GM12878 (cell line): Measurements from ENCODE around the gene RAMACL. TPM values are rescaled to one million over a fixed set of nuclear protein-coding genes. Genes with fewer than 3 reads are reported as not detected.

Experiments
- ATAC-seq: fragments of 200-7000 bp; cut with Tn5 transposase; 3 replicates; pipeline ENCODE4 v1.9.1; 2020; ENCODE audit warnings: mild to moderate bottlenecking, moderate library complexity
- BruUV-seq: library from RNA; stranded (reverse); fragments of 400-500 nt; replicated peaks from 2 replicates; lab custom pipeline; 2021; lab: Mats Ljungman, UMichigan
- CTCF ChIA-PET: fragments of 300-600 bp; sonication (Branson Sonifier 250); formaldehyde crosslinking; extraction: SDS; loops from one replicate; lab custom pipeline; 2021; ENCODE audit warnings: inconsistent platforms; lab: Yijun Ruan, JAX
- POLR2A ChIA-PET: fragments of 350-600 bp; formaldehyde crosslinking; extraction: SDS; loops from one replicate; lab custom pipeline; 2021; ENCODE audit warnings: inconsistent platforms; lab: Charles Lee
- RAD21 ChIA-PET: fragments of 300-600 bp; sonication (Branson Sonifier 250); formaldehyde crosslinking; loops from one replicate; lab custom pipeline; 2023; ENCODE audit warnings: antibody characterized with exemption; ENCODE audit not compliant: unreplicated experiment; lab: Charles Lee
- SMC1A ChIA-PET: fragments of 300-600 bp; sonication (Branson Sonifier 250); formaldehyde crosslinking; loops from one replicate; lab custom pipeline; 2023; ENCODE audit not compliant: unreplicated experiment, uncharacterized antibody; lab: Charles Lee
- DNase-seq: peaks from one replicate; pipeline ENCODE4 v3.0.0-alpha.2; 2011; ENCODE audit warnings: low read depth, low spot score
- FAIRE-seq: peaks from 3 replicates; lab custom pipeline; 2011; peaks lifted over from hg19 to GRCh38; lab: Jason Lieb, UNC
- H2AFZ ChIP-seq: 2 replicates; pipeline ENCODE4 v1.6.0; 2011; ENCODE audit warnings: low read depth, low read length, control low read depth; ENCODE audit not compliant: control insufficient read depth
- H3K27ac ChIP-seq: 2 replicates; pipeline ENCODE4 v1.5.1; 2011; ENCODE audit warnings: control low read depth; ENCODE audit not compliant: control insufficient read depth, insufficient read depth
- H3K27me3 ChIP-seq, 2 experiments: replicated peaks in 1 of 2; 2 replicates each; pipeline versions ENCODE4 v1.6.0 to v1.6.1; 2011; ENCODE audit warnings: low read length in 1 of 2; ENCODE audit not compliant: control insufficient read depth in 2 of 2, insufficient read depth in 2 of 2
- H3K36me3 ChIP-seq, 2 experiments: 2 replicates each; pipeline ENCODE4 v1.5.1; 2011; ENCODE audit warnings: low read length in 1 of 2; ENCODE audit not compliant: control insufficient read depth in 2 of 2, insufficient read depth in 2 of 2
- H3K4me1 ChIP-seq: 2 replicates; pipeline ENCODE4 v1.6.1; 2011; ENCODE audit warnings: mild to moderate bottlenecking, low read length, moderate library complexity, mixed read lengths; ENCODE audit not compliant: control insufficient read depth, insufficient read depth
- H3K4me2 ChIP-seq: 2 replicates; pipeline ENCODE4 v1.6.0; 2011; ENCODE audit warnings: control low read depth; ENCODE audit not compliant: control insufficient read depth, insufficient read depth
- H3K4me3 ChIP-seq: fragments of 200-600 bp; sonication (generic); 2 replicates; pipeline ENCODE4 v1.5.1; 2016
- H3K79me2 ChIP-seq: 2 replicates; pipeline ENCODE4 v1.6.0; 2011; ENCODE audit warnings: low read length; ENCODE audit not compliant: control insufficient read depth, insufficient read depth
- H3K9ac ChIP-seq: 2 replicates; pipeline ENCODE4 v1.8.0; 2011; ENCODE audit warnings: low read length, control low read depth, mixed read lengths; ENCODE audit not compliant: control insufficient read depth, insufficient read depth
- H3K9me3 ChIP-seq: replicated peaks from 3 replicates; pipeline ENCODE4 v1.5.1; 2011; ENCODE audit warnings: mild to moderate bottlenecking, low read length; ENCODE audit not compliant: control insufficient read depth, insufficient read depth
- H4K20me1 ChIP-seq: 2 replicates; pipeline ENCODE4 v1.6.0; 2011; ENCODE audit not compliant: control insufficient read depth, insufficient read depth
- CHD1 ChIP-seq: IDR thresholded peaks from 2 replicates; pipeline ENCODE4 v1.6.1; 2012; ENCODE audit warnings: low read depth, low read length, improper control_type of control experiment
- FOXK2 ChIP-seq: fragments of 450-650 bp; IDR thresholded peaks from 2 replicates; pipeline ENCODE4 v1.6.1; 2017; ENCODE audit warnings: mild to moderate bottlenecking, moderate library complexity
- IKZF2 ChIP-seq, 2 experiments: fragments of 450-650 bp; IDR thresholded peaks; 2 replicates each; pipeline ENCODE4 v1.6.1; 2017; ENCODE audit warnings: mild to moderate bottlenecking in 2 of 2, moderate library complexity in 2 of 2
- IRF4 ChIP-seq: IDR thresholded peaks from 2 replicates; pipeline ENCODE4 v1.6.1; 2011; ENCODE audit warnings: low read depth, low read length
- MXI1 ChIP-seq: fragments of 150-350 bp; IDR thresholded peaks from 2 replicates; pipeline ENCODE4 v1.6.1; 2011; ENCODE audit warnings: low read depth, mild to moderate bottlenecking, inconsistent platforms, low read length, improper control_type of control experiment
- NFYB ChIP-seq: IDR thresholded peaks from 2 replicates; pipeline ENCODE4 v1.6.1; 2011; ENCODE audit warnings: low read depth, mild to moderate bottlenecking, low read length, improper control_type of control experiment, moderate library complexity; ENCODE audit not compliant: insufficient read depth
- NR2C2 ChIP-seq: IDR thresholded peaks from 2 replicates; pipeline ENCODE4 v1.6.1; 2011; ENCODE audit warnings: borderline replicate concordance, low read depth; ENCODE audit not compliant: control insufficient read depth, insufficient read length
- NRF1 ChIP-seq: conservative IDR thresholded peaks from 2 replicates; pipeline ENCODE4 v1.6.1; 2011; ENCODE audit warnings: mild to moderate bottlenecking, low read depth, low read length, improper control_type of control experiment
- POLR2AphosphoS5 ChIP-seq: IDR thresholded peaks from 2 replicates; pipeline ENCODE4 v1.6.1; 2011; ENCODE audit warnings: mild to moderate bottlenecking, low read length, inconsistent platforms
- SIX5 ChIP-seq: IDR thresholded peaks from 2 replicates; pipeline ENCODE4 v1.6.1; 2011; ENCODE audit warnings: mild to moderate bottlenecking, low read depth, low read length, moderate library complexity; ENCODE audit not compliant: severe bottlenecking
- SP1 ChIP-seq: IDR thresholded peaks from one replicate; pipeline ENCODE4 v1.6.1; 2011; ENCODE audit warnings: low read depth, low read length
- ZBED1 ChIP-seq: IDR thresholded peaks from 2 replicates; pipeline ENCODE4 v1.6.1; 2016; ENCODE audit warnings: borderline replicate concordance
- WGBS: methylation state at CpG from one replicate; pipeline ENCODE4 v1.1.6; 2016; ENCODE audit warnings: low lambda C conversion rate; ENCODE audit not compliant: insufficient replicate concordance, insufficient coverage; ENCODE audit errors: missing lambda C conversion rate; 5-methylcytosine and 5-hydroxymethylcytosine counted together
- in situ Hi-C: fragments of 300-500 bp; cut with MboI; formaldehyde crosslinking; loops from 9 replicates; pipeline ENCODE4 v1.14.3; 2018; ENCODE audit warnings: mixed read lengths
- intact Hi-C: fragments of 100-400 bp; cut with micrococcal nuclease; formaldehyde crosslinking; loops from one replicate; pipeline ENCODE4 v1.14.2; 2022; ENCODE audit not compliant: unreplicated experiment
- polyA plus RNA-seq, 11 experiments: library from polyadenylated mRNA; depleted of rRNA in 4 of 11; unstranded in 6 of 11; stranded (reverse) in 5 of 11; fragments of >200 nt; fragmentation: Nextera tagmentation in 4 of 11; fragmentation: Illumina TruSeq in 1 of 11; extraction: Ambion mirVana in 4 of 11; extraction: Trizol in 1 of 11; gene quantifications; 1 replicate in 1 of 11; 2 replicates in 10 of 11; pipeline versions ENCODE4 v1.2.1 to v1.2.3, GENCODE V29; 2011 to 2016; ENCODE audit warnings: inconsistent platforms in 2 of 11, missing spikeins in 2 of 11, low read depth in 1 of 11
- total RNA-seq, 4 experiments: library from RNA; depleted of rRNA in 3 of 4; stranded (reverse); fragments of >200 nt in 3 of 4; fragmentation: Illumina TruSeq in 1 of 4; extraction: Trizol in 1 of 4; gene quantifications; 2 replicates each; pipeline versions ENCODE4 v1.2.1 to v1.2.3, GENCODE V29; 2013 to 2021
- TF ChIP-seq, protein P1 (sequence below): fragments of 450-650 bp; IDR thresholded peaks from 2 replicates; pipeline ENCODE4 v1.6.1; 2017; ENCODE audit warnings: low read depth, mild to moderate bottlenecking, moderate library complexity
- TF ChIP-seq, protein P2 (sequence below): fragments of 450-650 bp; IDR thresholded peaks from 2 replicates; pipeline ENCODE4 v1.6.1; 2017; ENCODE audit warnings: mild to moderate bottlenecking, low read depth, inconsistent platforms; ENCODE audit not compliant: poor library complexity, severe bottlenecking
- TF ChIP-seq, protein P3 (sequence below): IDR thresholded peaks from 2 replicates; pipeline ENCODE4 v1.6.1; 2012; ENCODE audit warnings: low read depth, low read length, improper control_type of control experiment

Gene RAMACL
- total and polyA plus RNA-seq, 10 of the 15 experiments (the other 5 are each of a cell fraction or from before 2014, with no cell fraction given): 0.09 to 1.3 (median 0.31) TPM; not detected in 1

DNA sequence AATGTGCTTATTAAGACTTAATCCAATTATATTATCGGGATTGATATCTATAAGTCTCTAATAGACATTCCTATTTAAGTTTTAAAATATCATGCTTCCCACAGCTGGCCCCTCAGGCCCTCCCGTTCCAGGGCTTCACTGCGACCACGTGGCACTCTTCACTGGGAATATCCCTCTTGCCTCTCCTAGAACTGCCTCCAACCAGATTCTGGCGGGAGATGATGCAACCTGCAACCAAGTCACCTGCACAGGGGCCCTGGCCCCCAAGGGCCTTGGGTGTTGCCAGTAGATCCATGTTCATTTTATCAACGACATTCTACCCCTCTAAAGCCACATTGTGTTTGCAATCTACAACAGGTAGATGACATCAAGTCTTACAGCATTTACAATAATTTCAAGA is 18.4 kb upstream of the RAMACL start:
- no peaks in the 10 kb centered on the region for H3K27me3 ChIP-seq
- ChIA-PET POLR2A (no interaction called here), SMC1A (no interaction called here), RAD21 (no interaction called here), CTCF (no interaction called here)
- H3K4me2 ChIP-seq: no peak overlapping the region
- no peaks in the 10 kb centered on the region; the same call in 1 of the 3 replicates for H3K9me3 ChIP-seq
- BruUV-seq: no TSS peak
- TF ChIP-seq IRF4 (no peak), FOXK2 (no peak), CHD1 (no peak), NRF1 (no peak), SIX5 (no peak), ZBED1 (no peak), IKZF2 (IDR thresholded peaks at IDR 0.05) (no peak), NFYB (no peak), SP1 (no peak), POLR2AphosphoS5 (no peak), NR2C2 (no peak), MXI1 (no peak)
- TF ChIP-seq, protein P1, sequence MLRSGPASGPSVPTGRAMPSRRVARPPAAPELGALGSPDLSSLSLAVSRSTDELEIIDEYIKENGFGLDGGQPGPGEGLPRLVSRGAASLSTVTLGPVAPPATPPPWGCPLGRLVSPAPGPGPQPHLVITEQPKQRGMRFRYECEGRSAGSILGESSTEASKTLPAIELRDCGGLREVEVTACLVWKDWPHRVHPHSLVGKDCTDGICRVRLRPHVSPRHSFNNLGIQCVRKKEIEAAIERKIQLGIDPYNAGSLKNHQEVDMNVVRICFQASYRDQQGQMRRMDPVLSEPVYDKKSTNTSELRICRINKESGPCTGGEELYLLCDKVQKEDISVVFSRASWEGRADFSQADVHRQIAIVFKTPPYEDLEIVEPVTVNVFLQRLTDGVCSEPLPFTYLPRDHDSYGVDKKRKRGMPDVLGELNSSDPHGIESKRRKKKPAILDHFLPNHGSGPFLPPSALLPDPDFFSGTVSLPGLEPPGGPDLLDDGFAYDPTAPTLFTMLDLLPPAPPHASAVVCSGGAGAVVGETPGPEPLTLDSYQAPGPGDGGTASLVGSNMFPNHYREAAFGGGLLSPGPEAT: no peak
- TF ChIP-seq, protein P2, sequence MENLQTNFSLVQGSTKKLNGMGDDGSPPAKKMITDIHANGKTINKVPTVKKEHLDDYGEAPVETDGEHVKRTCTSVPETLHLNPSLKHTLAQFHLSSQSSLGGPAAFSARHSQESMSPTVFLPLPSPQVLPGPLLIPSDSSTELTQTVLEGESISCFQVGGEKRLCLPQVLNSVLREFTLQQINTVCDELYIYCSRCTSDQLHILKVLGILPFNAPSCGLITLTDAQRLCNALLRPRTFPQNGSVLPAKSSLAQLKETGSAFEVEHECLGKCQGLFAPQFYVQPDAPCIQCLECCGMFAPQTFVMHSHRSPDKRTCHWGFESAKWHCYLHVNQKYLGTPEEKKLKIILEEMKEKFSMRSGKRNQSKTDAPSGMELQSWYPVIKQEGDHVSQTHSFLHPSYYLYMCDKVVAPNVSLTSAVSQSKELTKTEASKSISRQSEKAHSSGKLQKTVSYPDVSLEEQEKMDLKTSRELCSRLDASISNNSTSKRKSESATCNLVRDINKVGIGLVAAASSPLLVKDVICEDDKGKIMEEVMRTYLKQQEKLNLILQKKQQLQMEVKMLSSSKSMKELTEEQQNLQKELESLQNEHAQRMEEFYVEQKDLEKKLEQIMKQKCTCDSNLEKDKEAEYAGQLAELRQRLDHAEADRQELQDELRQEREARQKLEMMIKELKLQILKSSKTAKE: no peak
- TF ChIP-seq, protein P3, sequence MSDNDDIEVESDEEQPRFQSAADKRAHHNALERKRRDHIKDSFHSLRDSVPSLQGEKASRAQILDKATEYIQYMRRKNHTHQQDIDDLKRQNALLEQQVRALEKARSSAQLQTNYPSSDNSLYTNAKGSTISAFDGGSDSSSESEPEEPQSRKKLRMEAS: no peak
- no peaks in the 10 kb centered on the region for H3K79me2 ChIP-seq
- H2AFZ ChIP-seq: no peak overlapping the region
- H3K27ac ChIP-seq: no peak overlapping the region
- in situ Hi-C loops (no loop called here), intact Hi-C loops (no loop called here)
- no peaks in the 10 kb centered on the region for H3K36me3 ChIP-seq
- FAIRE-seq (no peak), ATAC-seq (no peak), DNase-seq (no peak)
- no peaks in the 10 kb centered on the region for H4K20me1 ChIP-seq
- H3K4me1 ChIP-seq: no peaks in the 10 kb centered on the region
- 58% methylated on average over 6 of the region's 6 CpGs for WGBS
- no peak overlapping the region for H3K4me3 ChIP-seq
- no peak overlapping the region for H3K9ac ChIP-seq
